BJ (cell line): ENCODE data around the gene TCF4. TPM values are rescaled to one million over a fixed set of nuclear protein-coding genes. Genes with fewer than 3 reads are reported as not detected.

Experiments used
- CTCF ChIA-PET: fragments of 350-600 bp; formaldehyde crosslinking; extraction: SDS; loops from one replicate; lab custom pipeline; 2021; ENCODE audit warnings: antibody characterized with exemption, inconsistent platforms; lab: Yijun Ruan, JAX
- POLR2A ChIA-PET: fragments of 300-600 bp; sonication (Branson Sonifier 250); formaldehyde crosslinking; extraction: SDS; loops from one replicate; lab custom pipeline; 2021; ENCODE audit warnings: antibody characterized with exemption; lab: Charles Lee
- DNase-seq: peaks from one replicate; pipeline ENCODE4 v3.0.0-alpha.2; 2011; ENCODE audit warnings: low read depth
- H3K27me3 ChIP-seq: 2 replicates; pipeline ENCODE4 v1.6.0; 2011; ENCODE audit warnings: low read length; ENCODE audit not compliant: control insufficient read depth, insufficient read depth
- H3K36me3 ChIP-seq: 2 replicates; pipeline ENCODE4 v1.5.1; 2011; ENCODE audit warnings: low read length; ENCODE audit not compliant: control insufficient read depth, insufficient read depth
- H3K4me3 ChIP-seq: 2 replicates; pipeline ENCODE4 v1.5.1; 2011; ENCODE audit warnings: low read depth, mild to moderate bottlenecking, control low read depth, low read length
- polyA plus RNA-seq: library from polyadenylated mRNA; depleted of rRNA; stranded (reverse); fragments of >200 nt; gene quantifications from 2 replicates; pipeline ENCODE4 v1.2.3, GENCODE V29; 2011
- TF ChIP-seq, protein P1 (sequence below): IDR thresholded peaks from 2 replicates; pipeline ENCODE4 v1.5.1; 2011; ENCODE audit warnings: low read depth, mild to moderate bottlenecking, control low read depth, inconsistent platforms, low read length, moderate library complexity; ENCODE audit not compliant: insufficient read depth

The TCF4 gene
- polyA plus RNA-seq, 1 experiment = 65.8 TPM

DNA sequence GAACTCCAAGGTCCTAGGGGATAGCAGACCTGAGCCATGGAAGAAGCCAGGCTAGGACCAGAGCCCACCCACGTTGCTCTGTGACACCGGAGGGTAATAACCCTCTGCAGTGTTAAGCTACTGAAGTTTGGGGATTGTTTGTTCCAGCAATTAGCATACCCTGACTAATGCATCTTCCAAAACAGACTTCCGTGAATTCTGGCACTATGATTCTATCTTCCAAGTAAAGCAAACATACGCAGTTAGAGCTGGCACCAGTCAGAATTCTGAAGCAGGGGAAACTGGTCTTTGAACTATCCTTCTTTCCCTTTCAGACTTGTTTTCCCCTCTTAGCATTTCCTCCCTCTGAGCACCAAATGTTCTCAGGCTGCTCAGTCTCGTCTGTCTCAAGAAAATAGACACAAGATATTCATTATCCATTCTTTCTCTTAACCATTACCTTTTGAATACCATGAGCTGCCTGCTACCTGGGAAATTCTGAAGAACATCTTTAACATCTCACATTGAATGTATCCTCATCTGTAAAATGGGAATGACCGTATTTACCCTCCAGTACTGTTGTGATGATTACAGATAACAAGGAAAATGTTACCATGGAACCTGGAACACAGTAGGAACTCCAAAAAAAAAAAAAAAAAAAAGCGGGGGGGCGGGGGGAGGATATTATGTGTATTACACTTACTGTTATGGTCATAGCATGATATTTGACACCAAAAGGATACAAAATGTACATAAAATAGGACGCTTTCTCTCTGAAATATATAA, 108.2 kb downstream of the TCF4 start:
- H3K4me3 ChIP-seq = no peak overlapping the region
- ChIA-PET CTCF (no interaction called here), POLR2A (no interaction called here)
- H3K36me3 ChIP-seq = no peaks in the 10 kb centered on the region
- DNase-seq = no peak
- TF ChIP-seq, protein P1, sequence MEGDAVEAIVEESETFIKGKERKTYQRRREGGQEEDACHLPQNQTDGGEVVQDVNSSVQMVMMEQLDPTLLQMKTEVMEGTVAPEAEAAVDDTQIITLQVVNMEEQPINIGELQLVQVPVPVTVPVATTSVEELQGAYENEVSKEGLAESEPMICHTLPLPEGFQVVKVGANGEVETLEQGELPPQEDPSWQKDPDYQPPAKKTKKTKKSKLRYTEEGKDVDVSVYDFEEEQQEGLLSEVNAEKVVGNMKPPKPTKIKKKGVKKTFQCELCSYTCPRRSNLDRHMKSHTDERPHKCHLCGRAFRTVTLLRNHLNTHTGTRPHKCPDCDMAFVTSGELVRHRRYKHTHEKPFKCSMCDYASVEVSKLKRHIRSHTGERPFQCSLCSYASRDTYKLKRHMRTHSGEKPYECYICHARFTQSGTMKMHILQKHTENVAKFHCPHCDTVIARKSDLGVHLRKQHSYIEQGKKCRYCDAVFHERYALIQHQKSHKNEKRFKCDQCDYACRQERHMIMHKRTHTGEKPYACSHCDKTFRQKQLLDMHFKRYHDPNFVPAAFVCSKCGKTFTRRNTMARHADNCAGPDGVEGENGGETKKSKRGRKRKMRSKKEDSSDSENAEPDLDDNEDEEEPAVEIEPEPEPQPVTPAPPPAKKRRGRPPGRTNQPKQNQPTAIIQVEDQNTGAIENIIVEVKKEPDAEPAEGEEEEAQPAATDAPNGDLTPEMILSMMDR = no peak
- H3K27me3 ChIP-seq = no peaks in the 10 kb centered on the region

DNA sequence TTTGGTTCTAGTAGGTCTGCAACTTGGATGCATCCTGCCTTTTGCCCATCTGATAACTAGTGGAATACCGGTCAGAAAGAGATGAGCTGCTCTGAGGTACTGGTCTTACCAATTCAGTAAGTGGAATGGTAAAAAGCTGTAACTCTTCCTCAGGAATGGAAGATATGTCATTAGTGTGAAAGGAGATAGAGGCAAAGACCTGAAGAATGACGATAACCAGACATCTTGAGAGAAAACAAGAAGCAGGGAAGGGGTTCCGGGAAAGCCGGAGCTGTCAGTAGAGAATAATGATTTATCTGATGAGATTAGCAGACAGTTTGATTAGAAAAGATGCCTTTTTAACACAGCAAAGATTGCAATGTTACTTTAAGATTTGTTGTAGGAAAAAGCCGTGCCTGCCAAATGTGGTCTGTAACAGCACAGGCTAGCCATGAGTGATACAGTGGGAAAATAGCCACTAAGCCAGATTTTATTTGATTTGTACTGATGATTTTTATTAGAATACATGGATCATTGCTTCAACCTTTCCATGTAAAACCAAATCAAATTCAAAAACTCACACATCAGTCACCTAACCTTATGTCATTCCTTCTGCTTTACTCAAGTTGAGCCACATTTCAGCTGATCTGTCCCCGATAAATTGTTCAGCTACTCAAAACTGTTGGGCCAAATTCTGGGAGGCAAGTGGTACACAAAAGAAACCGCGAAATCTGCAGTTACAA, 110.0 kb downstream of the TCF4 start:
- Histone ChIP-seq H3K36me3 (no peaks in the 10 kb centered on the region), H3K4me3 (peak overlapping the region; percentile 43), H3K27me3 (no peaks in the 10 kb centered on the region)
- DNase-seq = no peak
- TF ChIP-seq, protein P1 = no peak
- CTCF ChIA-PET = interaction anchor here (0.5 to 1.4 kb wide), 4 partner anchors 11 to 358 kb away, joined by 3 to 5 read pairs (median 4); no protein-coding TSS in a partner anchor
- POLR2A ChIA-PET = no interaction called here

DNA sequence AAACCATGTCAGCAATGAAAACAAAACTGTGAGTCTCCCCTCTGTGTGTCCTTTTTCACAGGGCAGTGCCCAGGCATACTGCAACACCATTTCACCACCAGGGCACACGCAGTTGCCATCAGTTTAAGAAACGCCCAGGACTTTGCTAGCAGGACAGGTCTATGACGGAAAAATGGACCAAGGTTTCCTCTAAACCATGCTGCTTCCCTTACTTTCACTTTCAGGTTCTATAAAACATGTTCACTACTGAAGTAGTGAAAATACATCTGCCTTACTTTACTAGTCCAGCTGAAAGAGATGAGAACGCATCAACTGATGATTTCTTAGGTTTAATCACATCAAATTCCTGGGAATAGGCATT, 110.5 kb downstream of the TCF4 start:
- CTCF ChIA-PET = interaction anchor here (1.0 to 1.4 kb wide), 2 partner anchors 11 to 15 kb away, joined by 3 to 5 read pairs; no protein-coding TSS in a partner anchor
- H3K4me3 ChIP-seq = peak overlapping the region; percentile 43
- no peak for DNase-seq
- no peaks in the 10 kb centered on the region for H3K36me3 ChIP-seq
- no peaks in the 10 kb centered on the region for H3K27me3 ChIP-seq
- POLR2A ChIA-PET = no interaction called here
- TF ChIP-seq, protein P1 = peak; percentile 12; the same call in 1 of the 2 replicates

DNA sequence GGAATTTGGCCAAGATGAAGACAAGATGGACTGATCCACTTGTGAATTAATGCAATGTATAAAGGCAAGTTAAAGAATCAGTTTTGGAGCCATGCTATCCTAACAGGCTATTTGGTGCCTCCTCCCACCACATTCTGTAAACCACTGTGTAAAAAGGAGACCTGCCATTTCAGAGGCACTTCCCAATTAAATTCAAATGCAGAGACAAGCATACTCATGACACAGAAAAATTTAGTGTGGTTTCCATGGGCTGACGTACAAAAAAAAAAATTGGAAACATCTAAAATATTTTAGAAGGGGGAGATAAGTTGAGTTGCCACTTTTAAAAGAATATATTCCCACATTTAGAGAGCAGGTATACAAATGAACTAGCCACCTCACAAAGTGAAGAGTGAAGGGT, 112.1 kb downstream of the TCF4 start:
- Histone ChIP-seq H3K4me3 (no peak overlapping the region), H3K36me3 (no peaks in the 10 kb centered on the region), H3K27me3 (no peaks in the 10 kb centered on the region)
- ChIA-PET POLR2A (no interaction called here), CTCF (no interaction called here)
- TF ChIP-seq, protein P1 = no peak
- no peak for DNase-seq

GRCh38 chr18:55475467-55475866, 112.5 kb downstream of the TCF4 start:
- no peak overlapping the region for H3K4me3 ChIP-seq
- ChIA-PET POLR2A (no interaction called here), CTCF (no interaction called here)
- no peaks in the 10 kb centered on the region for H3K27me3 ChIP-seq
- no peak for DNase-seq
- H3K36me3 ChIP-seq = no peaks in the 10 kb centered on the region
- TF ChIP-seq, protein P1 = no peak
